ENCODE data around the gene CALML3.

The CALML3 gene

DNA sequence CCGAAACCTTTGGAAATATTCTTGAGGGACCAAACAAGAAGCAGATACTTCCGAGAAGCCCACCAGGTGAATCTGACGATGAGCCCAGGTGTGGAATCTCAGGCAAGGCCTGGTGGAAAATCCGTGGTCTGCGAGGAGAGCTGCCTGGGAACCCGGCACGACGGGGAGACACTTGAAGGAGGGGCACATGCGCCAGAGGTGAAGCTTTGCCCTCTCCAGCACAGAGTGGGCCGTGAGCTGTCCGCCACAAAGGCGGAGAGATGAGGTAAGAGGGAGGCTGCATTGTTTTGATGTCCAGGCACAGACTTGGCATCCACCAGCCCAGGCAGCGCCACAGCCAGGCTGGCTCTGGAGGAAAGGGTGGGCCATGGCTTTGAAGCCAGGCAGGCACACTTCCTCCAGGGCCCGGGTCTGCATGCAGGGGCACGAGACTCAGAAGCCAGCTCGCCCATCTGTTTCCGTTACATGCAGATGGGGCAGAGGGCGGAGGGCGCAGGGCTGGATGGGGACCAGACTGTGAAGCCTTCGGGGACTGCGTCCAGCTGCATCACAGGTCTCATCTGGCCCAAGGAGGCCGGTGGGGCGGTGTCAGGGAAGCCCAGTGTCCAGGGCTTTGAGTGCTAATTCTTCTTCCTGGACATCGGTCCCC lies 45.4 kb downstream of the CALML3 start:
- TF ChIP-seq, protein P1, sequence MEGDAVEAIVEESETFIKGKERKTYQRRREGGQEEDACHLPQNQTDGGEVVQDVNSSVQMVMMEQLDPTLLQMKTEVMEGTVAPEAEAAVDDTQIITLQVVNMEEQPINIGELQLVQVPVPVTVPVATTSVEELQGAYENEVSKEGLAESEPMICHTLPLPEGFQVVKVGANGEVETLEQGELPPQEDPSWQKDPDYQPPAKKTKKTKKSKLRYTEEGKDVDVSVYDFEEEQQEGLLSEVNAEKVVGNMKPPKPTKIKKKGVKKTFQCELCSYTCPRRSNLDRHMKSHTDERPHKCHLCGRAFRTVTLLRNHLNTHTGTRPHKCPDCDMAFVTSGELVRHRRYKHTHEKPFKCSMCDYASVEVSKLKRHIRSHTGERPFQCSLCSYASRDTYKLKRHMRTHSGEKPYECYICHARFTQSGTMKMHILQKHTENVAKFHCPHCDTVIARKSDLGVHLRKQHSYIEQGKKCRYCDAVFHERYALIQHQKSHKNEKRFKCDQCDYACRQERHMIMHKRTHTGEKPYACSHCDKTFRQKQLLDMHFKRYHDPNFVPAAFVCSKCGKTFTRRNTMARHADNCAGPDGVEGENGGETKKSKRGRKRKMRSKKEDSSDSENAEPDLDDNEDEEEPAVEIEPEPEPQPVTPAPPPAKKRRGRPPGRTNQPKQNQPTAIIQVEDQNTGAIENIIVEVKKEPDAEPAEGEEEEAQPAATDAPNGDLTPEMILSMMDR (conservative IDR thresholded peaks at IDR 0.05; ENCODE audit: low read length): no peak
- no peak for DNase-seq (ENCODE audit: low read depth)
- no peak overlapping the region for H3K4me3 ChIP-seq (ENCODE audit: low read length)

DNA sequence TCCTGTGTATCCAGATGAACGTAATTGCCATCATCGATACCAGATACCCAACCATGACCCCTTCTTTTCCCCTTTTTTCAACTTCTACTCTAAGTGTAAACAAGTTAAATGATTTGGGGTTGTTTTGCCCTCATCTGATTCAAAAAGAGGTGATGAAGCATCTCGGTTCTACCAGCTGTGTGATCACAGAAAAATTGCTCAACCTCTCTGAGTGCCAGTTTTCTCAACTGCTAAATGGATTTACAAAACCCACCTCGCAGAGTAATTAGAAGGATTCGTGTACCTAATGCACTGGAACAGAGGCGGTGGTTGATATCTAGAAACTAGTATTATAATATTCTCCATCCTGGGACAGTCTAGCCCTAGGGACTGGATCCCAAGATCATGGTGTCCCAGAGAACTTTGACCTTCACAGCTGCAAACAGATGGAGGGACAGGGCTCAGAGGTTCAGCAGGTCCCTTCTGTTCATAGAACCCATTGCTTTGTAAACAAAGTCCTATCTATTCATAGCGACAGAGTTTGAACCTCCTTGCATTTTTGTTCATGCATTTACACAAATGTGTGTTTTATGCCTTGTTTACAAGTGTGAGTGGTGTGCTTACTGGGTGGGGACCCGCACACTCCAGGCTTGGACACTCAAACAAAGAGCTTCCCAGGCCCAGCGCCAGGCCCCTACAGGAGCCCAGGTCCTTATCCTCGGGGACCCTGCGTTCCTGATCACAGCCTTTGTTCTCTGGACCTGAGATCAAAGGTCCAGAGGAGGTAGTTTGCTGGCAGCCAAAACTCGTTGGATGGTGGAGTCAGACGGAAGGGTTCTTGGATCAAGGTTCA lies 46.4 kb downstream of the CALML3 start:
- DNase-seq (ENCODE audit: low read depth): no peak
- no peak overlapping the region for H3K4me3 ChIP-seq (ENCODE audit: low read length)
- TF ChIP-seq, protein P1 (conservative IDR thresholded peaks at IDR 0.05; ENCODE audit: low read length): no peak

- no peak overlapping the region for H3K4me3 ChIP-seq (ENCODE audit: low read length)
- TF ChIP-seq, protein P1 (conservative IDR thresholded peaks at IDR 0.05; ENCODE audit: low read length): no peak
Measured at GRCh38 chr10:5571826-5572225, 47.1 kb downstream of the CALML3 start.

GRCh38 chr10:5573319-5573950 lies 48.7 kb downstream of the CALML3 start:
- TF ChIP-seq, protein P1 (conservative IDR thresholded peaks at IDR 0.05; ENCODE audit: low read length): no peak
- no peak for DNase-seq (ENCODE audit: low read depth)
- H3K4me3 ChIP-seq (ENCODE audit: low read length): no peak overlapping the region

More at GRCh38 chr10:5571826-5572225, 47.1 kb downstream of the CALML3 start:
- no peak for DNase-seq (ENCODE audit: low read depth)

- no peak for DNase-seq (ENCODE audit: low read depth)
- TF ChIP-seq, protein P1 (conservative IDR thresholded peaks at IDR 0.05; ENCODE audit: low read length): no peak
Measured at GRCh38 chr10:5573968-5574641, 49.3 kb downstream of the CALML3 start.

GRCh38 chr10:5574642-5575131 lies 49.9 kb downstream of the CALML3 start:
- no peak overlapping the region for H3K4me3 ChIP-seq (ENCODE audit: low read length)
- DNase-seq (ENCODE audit: low read depth): no peak
- TF ChIP-seq, protein P1 (conservative IDR thresholded peaks at IDR 0.05; ENCODE audit: low read length): no peak

More at GRCh38 chr10:5573968-5574641, 49.3 kb downstream of the CALML3 start:
- no peak overlapping the region for H3K4me3 ChIP-seq (ENCODE audit: low read length)
